Hematopoietic multipotent progenitor cell treated with erythropoietin and hydrocortisone succinate and interleukin-3 and kit ligand, for 17 days (in vitro differentiated cells): ENCODE data around the gene SCLY.

Source experiments
- DNase-seq: peaks from one replicate; pipeline ENCODE4 v3.0.0-alpha.2; 2015; ENCODE audit warnings: low spot score

SCLY gene

DNA sequence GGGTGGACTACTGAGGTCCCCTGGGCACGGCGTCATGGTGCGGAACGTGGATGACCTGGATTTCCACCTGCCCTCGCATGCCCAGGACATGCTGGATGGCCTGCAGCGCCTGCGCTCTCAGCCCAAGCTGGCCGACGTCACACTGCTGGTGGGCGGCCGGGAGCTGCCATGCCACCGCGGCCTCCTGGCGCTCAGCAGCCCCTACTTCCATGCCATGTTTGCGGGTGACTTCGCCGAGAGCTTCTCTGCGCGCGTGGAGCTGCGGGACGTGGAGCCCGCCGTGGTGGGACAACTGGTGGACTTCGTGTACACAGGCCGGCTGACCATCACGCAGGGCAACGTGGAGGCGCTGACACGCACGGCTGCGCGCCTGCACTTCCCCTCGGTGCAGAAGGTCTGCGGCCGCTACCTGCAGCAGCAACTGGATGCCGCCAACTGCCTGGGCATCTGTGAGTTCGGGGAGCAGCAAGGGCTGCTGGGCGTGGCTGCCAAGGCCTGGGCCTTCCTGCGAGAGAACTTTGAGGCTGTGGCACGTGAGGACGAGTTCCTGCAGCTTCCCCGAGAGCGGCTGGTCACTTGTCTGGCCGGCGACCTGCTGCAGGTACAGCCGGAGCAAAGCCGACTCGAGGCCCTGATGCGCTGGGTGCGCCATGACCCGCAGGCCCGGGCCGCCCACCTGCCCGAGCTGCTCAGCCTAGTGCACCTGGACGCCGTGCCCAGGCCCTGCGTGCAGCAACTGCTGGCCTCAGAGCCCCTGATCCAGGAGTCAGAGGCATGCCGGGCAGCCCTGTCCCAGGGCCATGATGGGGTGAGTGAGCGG, 80.1 kb downstream of the SCLY start:
- DNase-seq, result no peak

DNA sequence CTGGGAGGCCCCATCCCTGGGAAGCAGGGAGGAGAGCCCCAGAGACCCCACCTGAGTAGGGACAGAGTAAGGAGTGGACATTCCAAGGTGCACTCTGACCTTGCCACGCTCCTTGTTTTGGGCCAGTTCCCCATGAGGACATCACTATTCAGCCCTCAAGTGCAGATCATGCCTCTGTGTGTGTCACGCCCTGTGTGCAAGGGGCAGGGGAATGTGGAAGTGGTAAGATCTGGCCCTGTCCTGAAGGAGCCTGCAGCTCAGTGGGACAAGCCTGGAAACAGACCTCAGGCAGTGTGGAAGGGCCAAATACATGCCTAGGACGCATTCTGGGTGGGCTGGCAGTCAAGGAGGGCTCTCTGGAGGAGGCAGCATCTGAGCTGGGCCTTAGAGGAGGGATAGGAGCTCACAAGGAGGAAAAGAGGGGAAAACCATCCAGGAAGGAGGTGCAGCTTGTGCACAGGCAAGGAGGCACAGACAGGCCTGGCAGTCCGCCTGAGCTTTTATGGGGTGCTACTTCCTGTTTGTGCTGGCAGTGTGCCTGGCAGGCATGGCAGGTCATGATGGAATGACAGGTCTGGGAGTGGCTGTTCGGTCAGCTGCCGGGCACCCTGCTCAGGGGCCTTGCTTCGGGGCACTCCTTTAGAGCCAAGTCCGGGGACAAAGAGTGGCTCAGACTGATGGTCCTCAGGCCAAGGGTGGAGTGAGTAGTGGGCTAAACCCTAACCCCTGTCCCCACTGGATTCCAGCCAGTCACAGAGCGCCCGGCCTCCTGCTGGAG, 80.9 kb downstream of the SCLY start:
- DNase-seq, result peak; percentile 57

DNA sequence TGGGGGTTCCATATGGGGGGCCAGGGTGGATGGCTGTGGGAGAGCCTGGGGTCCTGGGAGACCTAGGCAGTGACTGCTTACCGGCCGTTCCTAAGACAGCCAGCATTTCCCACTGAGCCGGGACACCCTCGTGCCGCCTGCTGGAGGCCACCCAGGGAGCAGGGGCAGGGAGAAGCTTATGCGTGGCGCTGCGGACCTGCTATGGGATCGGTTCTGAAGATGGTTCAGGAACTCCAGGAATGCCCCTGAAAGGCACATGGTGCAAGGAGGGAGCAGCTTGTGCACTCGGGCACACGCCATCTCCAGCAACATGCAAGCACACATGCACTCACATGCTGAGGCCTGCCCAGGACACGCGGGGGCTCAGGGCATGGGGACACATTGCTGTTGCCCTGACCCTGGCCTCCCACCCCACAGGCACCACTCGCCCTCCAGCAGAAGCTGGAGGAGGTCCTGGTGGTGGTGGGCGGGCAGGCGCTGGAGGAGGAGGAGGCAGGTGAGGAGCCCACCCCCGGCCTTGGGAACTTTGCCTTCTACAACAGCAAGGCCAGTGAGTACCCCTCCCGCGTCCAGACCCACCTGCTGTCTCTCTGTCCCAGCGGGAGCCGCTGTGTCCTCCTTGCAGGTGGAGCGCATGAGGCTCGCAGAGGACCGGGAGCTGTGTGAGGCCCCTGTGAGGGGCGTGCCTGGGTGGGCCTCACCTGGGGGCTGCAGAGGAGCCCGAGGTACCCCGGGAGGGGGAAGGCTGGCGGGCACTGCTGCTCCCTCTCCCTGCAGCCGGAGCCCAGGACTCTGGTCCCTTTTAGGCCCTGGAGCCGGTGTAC, 81.8 kb downstream of the SCLY start:
- DNase-seq, result no peak

DNA sequence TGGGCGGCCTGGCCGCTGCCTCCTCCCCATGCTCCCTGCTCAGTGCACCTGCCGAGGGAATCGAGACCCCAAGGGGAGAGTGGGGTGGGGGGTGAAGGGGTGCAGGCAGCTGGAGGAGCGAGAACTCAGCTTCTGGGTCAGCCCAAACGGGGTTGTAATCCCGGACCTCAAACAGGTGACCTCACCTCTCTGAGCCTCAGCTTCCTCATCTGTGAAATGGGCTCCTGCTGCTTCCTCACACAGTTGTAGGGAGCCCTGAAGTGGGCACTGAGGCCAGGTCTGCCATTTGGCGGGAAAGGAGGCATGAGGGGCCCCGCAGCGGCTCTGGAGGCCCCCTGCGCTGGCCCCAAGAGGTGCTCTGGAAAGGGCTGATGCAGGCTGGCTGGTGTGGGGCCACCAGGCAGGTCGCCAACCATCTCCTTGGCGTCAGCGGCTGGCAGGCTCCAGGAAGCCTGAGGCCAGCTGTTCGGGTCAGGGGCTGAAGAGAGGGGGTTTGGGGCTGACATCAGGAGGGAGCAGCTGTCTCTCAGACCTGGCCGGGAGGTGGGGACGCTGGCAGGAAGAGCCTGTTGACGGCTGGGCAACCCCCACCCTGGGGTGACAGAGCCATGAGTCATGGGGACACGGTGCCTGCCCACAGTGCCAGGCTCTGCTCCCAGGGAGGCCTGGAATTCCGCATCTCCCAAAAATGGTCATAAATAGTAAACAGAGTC, 82.6 kb downstream of the SCLY start:
- no peak for DNase-seq

DNA sequence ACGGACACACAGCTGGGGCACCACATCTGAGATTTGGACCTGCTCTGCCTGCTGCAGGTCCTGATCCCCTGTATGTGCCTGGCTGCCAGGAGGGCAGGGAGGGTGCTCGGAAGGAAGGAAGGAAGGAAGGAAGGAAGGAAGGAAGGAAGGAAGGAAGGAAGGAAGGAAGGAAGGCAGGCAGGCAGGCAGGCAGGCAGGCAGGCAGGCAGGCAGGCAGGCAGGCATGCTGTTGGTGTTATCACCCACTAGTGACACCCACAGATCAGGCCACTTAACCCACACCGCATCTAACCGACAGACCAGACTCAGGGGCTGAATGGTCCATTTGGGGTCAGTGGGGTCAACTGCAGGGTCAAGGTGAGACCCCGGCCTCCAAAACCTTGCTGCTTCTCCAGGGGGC, 83.5 kb downstream of the SCLY start:
- DNase-seq, result no peak

DNA sequence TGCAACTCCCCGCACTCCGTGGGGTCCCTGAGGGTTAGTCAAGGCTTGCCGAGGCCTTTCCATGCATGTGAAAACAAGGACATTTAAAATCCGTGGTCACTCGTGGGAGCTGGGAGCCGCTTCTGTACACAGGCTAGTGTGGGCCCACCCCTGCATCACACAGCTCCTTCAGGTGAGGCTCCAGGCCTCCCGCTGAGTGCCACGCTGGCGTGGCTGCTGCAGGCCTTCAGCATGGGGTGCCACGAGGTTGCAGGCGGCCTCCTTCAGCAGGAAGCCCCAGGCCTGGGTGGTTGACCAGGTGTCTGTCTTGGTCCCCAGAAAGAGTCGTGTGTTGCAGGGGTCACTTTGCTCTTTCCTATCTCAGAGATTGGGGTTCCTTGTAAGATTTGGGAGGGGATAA, 84.2 kb downstream of the SCLY start:
- DNase-seq, result no peak

DNA sequence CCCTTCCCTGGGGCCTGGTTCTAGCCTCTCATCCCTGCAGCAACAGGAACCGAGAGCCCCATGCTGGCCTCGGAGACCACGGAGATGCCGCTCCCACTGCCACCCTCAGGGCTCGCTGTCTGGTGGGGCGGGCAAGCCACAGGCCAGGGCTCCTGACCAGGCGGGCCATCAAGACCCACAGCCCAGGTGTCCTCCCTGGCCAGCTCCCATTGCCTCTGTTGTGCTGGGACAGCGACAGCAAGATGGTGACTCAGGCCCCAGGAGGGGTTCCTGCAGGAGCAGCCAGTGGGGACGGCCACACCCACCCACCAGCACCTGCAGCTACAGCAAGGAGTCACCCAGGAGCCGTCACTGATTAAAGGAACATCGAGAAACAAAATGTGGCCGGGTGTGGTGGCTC, 85.0 kb downstream of the SCLY start:
- no peak for DNase-seq

DNA sequence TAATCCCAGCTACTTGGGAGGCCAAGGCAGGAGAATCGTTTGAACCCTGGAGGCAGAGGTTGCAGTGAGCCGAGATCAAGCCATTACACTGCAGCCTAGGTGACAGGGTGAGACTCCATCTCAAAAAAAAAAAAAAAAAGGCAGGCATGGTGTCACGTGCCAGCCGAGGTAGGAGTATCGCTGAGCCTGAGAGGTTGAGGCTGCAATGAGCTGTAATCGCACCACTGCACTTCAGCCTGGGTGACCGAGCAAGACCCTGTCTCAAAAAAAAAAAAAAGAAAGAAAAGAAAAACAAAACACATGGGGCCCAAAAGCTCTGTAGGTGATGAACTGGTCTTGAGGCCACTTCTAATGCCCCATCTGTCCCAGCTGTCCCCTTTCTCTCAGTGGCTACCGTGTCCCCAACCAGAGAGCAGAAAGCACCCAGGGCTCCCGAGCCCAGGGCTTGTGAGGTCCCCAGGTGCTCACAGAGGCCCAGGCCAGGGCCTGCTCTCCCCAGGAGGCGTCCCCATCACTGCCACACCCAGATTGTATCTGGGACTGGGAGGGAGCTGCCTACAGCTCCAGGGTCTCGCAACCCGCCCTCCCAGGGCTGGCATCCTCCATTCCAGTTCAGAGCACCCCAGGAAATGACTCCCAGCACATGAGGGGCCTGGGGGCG, 86.2 kb downstream of the SCLY start:
- DNase-seq, result no peak

DNA sequence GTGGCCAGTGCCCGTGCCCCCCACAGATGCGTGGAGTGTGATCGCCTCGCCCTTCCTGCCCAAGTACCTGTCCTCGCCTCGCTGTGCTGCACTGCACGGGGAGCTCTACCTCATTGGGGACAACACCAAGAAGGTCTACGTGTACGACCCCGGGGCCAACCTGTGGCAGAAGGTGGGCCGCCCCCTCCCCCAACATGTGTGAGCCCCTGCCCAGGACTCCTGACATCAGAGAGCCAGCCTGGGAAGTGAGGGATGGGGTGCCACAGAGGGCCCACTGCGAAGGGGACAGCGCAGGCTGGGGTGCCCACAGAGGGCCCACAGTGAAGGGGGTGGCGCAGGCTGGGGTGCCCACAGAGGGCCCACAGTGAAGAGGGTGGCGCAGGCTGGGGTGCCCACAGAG, 88.2 kb downstream of the SCLY start:
- no peak for DNase-seq
